ENCODE data around the gene EFTUD2. TPM values are rescaled to one million over a fixed set of nuclear protein-coding genes. Genes with fewer than 3 reads are reported as not detected.

The EFTUD2 gene
- total RNA-seq, 1 donor from 2014 or later = 102 TPM

- H3K36me3 Mint-ChIP-seq (ENCODE audit: unreplicated experiment) = peaks cover 4% of the 10 kb centered on the region
- H3K27ac Mint-ChIP-seq (ENCODE audit: unreplicated experiment) = no peak overlapping the region
- H3K4me1 Mint-ChIP-seq (ENCODE audit: unreplicated experiment) = no peaks in the 10 kb centered on the region
- H3K27me3 Mint-ChIP-seq (ENCODE audit: unreplicated experiment) = no peaks in the 10 kb centered on the region
- DNase-seq (ENCODE audit: extremely low spot score, unreplicated experiment) = no peak
- no peak for TF ChIP-seq CTCF (IDR thresholded peaks at IDR 0.05)
- no peak overlapping the region for H3K4me3 Mint-ChIP-seq (ENCODE audit: unreplicated experiment)
- no peaks in the 10 kb centered on the region for H3K9me3 Mint-ChIP-seq (ENCODE audit: unreplicated experiment)
Observed at GRCh38 chr17:44928950-44929720, 29.9 kb upstream of the EFTUD2 start.

- DNase-seq (ENCODE audit: extremely low spot score, unreplicated experiment) = no peak
- no peak overlapping the region for H3K27ac Mint-ChIP-seq (ENCODE audit: unreplicated experiment)
- H3K4me1 Mint-ChIP-seq (ENCODE audit: unreplicated experiment) = no peaks in the 10 kb centered on the region
- no peaks in the 10 kb centered on the region for H3K9me3 Mint-ChIP-seq (ENCODE audit: unreplicated experiment)
- H3K27me3 Mint-ChIP-seq (ENCODE audit: unreplicated experiment) = no peaks in the 10 kb centered on the region
- no peak overlapping the region for H3K4me3 Mint-ChIP-seq (ENCODE audit: unreplicated experiment)
- H3K36me3 Mint-ChIP-seq (ENCODE audit: unreplicated experiment) = peaks cover 4% of the 10 kb centered on the region
- no peak for TF ChIP-seq CTCF (IDR thresholded peaks at IDR 0.05)
Observed at GRCh38 chr17:44928136-44928535, 28.9 kb upstream of the EFTUD2 start.

GRCh38 chr17:44927696-44928095 lies 28.5 kb upstream of the EFTUD2 start:
- no peak overlapping the region for H3K27ac Mint-ChIP-seq (ENCODE audit: unreplicated experiment)
- no peak for DNase-seq (ENCODE audit: extremely low spot score, unreplicated experiment)
- H3K36me3 Mint-ChIP-seq (ENCODE audit: unreplicated experiment) = peaks cover 4% of the 10 kb centered on the region
- H3K27me3 Mint-ChIP-seq (ENCODE audit: unreplicated experiment) = no peaks in the 10 kb centered on the region
- TF ChIP-seq CTCF (IDR thresholded peaks at IDR 0.05) = no peak
- no peaks in the 10 kb centered on the region for H3K4me1 Mint-ChIP-seq (ENCODE audit: unreplicated experiment)
- no peak overlapping the region for H3K4me3 Mint-ChIP-seq (ENCODE audit: unreplicated experiment)
- H3K9me3 Mint-ChIP-seq (ENCODE audit: unreplicated experiment) = no peaks in the 10 kb centered on the region

GRCh38 chr17:44926821-44927525 lies 27.7 kb upstream of the EFTUD2 start:
- H3K9me3 Mint-ChIP-seq (ENCODE audit: unreplicated experiment) = no peaks in the 10 kb centered on the region
- no peak for TF ChIP-seq CTCF (IDR thresholded peaks at IDR 0.05)
- H3K27ac Mint-ChIP-seq (ENCODE audit: unreplicated experiment) = no peak overlapping the region
- peaks cover 4% of the 10 kb centered on the region for H3K36me3 Mint-ChIP-seq (ENCODE audit: unreplicated experiment)
- H3K4me3 Mint-ChIP-seq (ENCODE audit: unreplicated experiment) = no peak overlapping the region
- no peaks in the 10 kb centered on the region for H3K4me1 Mint-ChIP-seq (ENCODE audit: unreplicated experiment)
- DNase-seq (ENCODE audit: extremely low spot score, unreplicated experiment) = no peak
- H3K27me3 Mint-ChIP-seq (ENCODE audit: unreplicated experiment) = no peaks in the 10 kb centered on the region

Data from osteocyte (in vitro differentiated cells).